ACC112 (cell line): ENCODE data around the gene SRSF2.
A peak's percentile ranks its signal among the peaks of the same experiment; 100 is the strongest.

ENCODE experiments used
- H2AFZ ChIP-seq: fragments of 200-600 bp; sonication (generic); one replicate; pipeline ENCODE4 v1.6.0; 2017; ENCODE audit warnings: antibody characterized with exemption, low read length; ENCODE audit not compliant: unreplicated experiment
- H3K27ac ChIP-seq: fragments of 200-600 bp; sonication (generic); 2 replicates; pipeline ENCODE4 v1.5.1; 2014; ENCODE audit warnings: low read depth, mild to moderate bottlenecking, antibody characterized with exemption, low read length, moderate library complexity
- H3K27me3 ChIP-seq: fragments of 200-600 bp; sonication (generic); 2 replicates; pipeline ENCODE4 v1.6.1; 2014; ENCODE audit warnings: mild to moderate bottlenecking, antibody characterized with exemption, low read length, moderate library complexity, mixed read lengths; ENCODE audit not compliant: insufficient read depth
- H3K36me3 ChIP-seq: fragments of 200-600 bp; sonication (generic); 2 replicates; pipeline ENCODE4 v1.6.1; 2016; ENCODE audit warnings: mild to moderate bottlenecking, antibody characterized with exemption, low read length, moderate library complexity, mixed read lengths; ENCODE audit not compliant: insufficient read depth
- H3K4me1 ChIP-seq: fragments of 200-600 bp; sonication (generic); one replicate; pipeline ENCODE4 v1.6.1; 2016; ENCODE audit warnings: low read length, mixed read lengths; ENCODE audit not compliant: insufficient read depth, unreplicated experiment, control insufficient read depth
- H3K4me3 ChIP-seq: fragments of 200-600 bp; sonication (generic); 2 replicates; pipeline ENCODE4 v1.5.1; 2014; ENCODE audit warnings: mild to moderate bottlenecking, low read depth, low read length
- H3K79me2 ChIP-seq: fragments of 200-600 bp; sonication (generic); one replicate; pipeline ENCODE4 v1.6.0; 2016; ENCODE audit warnings: low read length; ENCODE audit not compliant: control insufficient read depth, unreplicated experiment, insufficient read depth

The SRSF2 gene

DNA sequence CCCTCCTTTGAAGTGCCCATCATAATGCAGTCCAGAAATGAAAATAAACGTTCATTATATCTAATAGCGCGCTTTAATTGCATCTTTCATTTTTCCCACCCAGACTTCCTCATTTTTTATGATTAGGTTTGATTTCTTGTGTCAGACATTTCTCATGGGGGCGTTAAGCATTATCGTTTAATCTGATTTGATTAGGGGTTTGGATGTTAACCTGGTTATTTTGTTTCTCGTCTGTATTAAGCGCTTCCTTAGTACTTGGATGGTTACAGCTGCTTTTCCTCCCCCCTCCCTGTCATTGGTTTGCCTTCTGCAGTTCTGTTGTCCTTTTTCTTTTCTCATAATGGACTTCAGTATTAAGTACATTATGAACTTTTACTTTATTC is 1.3 kb upstream of the SRSF2 start:
- Histone ChIP-seq H2AFZ (peak overlapping the region; percentile 12), H3K27ac (peak overlapping the region; percentile 92), H3K36me3 (peaks cover 35% of the 10 kb centered on the region), H3K79me2 (peaks cover 64% of the 10 kb centered on the region), H3K27me3 (no peaks in the 10 kb centered on the region), H3K4me1 (peaks cover 19% of the 10 kb centered on the region), H3K4me3 (peak overlapping the region; percentile 87)

DNA sequence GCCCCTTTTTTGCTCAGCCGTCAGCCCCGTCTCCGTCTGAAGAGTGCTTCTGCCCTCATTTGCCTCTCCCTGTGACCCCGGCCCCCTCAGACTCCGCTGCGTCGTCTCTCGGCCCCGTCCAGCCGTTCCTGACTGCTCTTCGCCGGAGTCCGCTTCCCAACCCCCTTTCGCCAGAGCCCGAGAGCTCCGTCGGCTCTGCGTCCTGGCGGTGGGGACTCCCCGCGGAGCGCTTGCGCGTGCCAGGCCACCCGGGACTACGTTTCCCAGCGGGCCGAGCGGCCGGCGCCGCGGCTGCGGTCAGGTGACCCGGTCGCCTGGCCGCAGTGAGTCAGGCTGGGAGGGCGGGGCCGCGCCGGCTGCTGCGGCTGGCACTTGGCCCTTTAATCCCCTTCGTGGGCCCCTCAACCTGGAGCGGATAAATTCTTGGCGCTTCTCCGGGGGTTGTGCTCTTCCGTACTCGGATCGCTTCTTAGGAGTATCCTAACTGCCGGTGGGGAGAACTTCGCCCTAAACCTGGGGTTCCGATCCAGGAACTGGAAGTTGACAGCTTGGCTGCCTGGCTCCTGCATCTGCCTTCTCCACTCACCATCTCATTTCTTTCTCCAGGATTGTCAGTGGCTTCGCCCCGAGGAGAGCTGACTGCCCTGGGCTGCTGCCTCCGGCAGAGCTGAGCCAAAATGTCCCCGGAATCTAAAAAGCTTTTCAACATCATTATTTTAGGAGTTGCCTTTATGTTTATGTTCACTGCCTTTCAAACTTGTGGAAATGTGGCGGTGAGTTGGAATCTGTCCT is 741 bp upstream of the SRSF2 start, which contains the start of gene MFSD11:
Gene MFSD11 (plus strand): TSS at position 444 of the 792 bp plus-strand sequence. CDS start 234 bp downstream, at position 678.
- H3K27me3 ChIP-seq, result no peaks in the 10 kb centered on the region
- H3K4me1 ChIP-seq, result peaks cover 25% of the 10 kb centered on the region
- peaks cover 70% of the 10 kb centered on the region for H3K79me2 ChIP-seq
- peak within 1 kb of the TSS; percentile 87 for H3K4me3 ChIP-seq
- peaks cover 41% of the 10 kb centered on the region for H3K36me3 ChIP-seq
- H2AFZ ChIP-seq, result peak within 1 kb of the TSS; percentile 12
- H3K27ac ChIP-seq, result peak within 1 kb of the TSS; percentile 92

DNA sequence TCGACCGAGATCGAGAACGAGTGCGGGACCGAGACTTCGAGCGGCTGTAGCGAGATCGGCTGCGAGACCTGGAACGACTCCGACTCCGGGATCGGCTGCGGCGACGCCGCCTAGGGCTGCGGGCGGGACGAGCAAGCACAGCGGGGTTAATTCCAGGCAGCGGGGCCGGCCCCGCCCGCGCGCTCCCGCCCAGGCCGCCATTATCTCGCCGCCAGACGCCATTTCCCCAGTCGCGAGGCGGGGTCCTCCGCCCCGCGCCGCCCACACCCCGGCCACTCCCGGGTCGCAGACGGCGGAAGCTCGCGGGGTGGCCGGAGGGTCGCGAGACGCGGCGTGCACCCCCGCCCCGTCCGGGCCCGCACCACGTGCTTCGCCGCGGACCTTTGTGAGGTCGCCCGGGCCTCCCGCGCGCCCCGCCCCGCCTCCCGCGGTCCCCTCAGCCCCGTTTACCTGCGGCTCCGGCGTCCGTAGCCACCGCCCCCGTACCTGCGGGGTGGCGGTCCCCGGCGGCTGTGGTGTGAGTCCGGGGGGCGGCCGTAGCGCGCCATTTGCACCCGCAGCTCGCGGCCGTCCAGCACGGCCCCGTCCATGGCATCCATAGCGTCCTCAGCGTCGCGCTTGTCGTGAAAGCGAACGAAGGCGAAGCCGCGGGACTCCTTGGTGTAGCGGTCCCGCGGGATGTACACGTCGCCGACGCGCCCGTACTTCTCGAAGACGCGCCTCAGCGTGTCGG is 616 bp downstream of the SRSF2 start:
- H3K36me3 ChIP-seq, result peaks cover 43% of the 10 kb centered on the region
- H3K27me3 ChIP-seq, result no peaks in the 10 kb centered on the region
- H3K27ac ChIP-seq, result peak overlapping the region; percentile 77
- H3K4me3 ChIP-seq, result peak overlapping the region; percentile 87
- peaks cover 81% of the 10 kb centered on the region for H3K79me2 ChIP-seq
- no peak overlapping the region for H2AFZ ChIP-seq
- H3K4me1 ChIP-seq, result peaks cover 33% of the 10 kb centered on the region

DNA sequence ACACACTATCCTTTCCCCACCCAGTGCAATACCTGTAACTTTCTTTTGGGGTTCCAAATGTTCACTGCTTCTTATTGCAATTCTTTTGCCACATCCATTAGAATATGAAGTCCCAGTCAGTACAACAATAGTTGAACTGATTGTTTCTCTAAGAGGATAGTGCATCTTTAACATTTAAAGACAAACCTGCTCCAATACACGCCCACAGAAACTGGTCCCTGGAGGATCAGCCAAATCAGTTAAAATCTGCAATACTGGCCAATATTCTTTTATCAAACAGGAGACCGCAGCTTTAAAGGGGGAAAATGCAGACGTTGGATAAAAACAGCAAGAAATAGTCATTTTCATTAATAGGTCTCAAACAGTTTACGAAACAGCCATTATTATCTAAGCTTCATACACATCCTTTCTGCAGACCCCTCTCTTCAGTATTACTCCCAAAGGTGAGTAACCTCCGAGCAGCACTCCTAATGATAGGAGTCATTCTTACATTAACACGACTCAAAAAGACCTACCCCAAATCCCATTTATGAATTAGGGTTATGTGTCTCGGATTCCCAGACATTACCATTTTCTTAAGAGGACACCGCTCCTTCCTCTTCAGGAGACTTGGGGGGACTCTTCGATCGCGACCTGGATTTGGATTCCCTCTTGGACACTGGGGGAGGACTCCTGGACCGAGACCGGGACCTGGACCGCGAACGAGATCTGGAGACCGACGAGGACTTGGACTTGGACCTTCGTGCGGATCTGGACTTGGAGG is 1.4 kb downstream of the SRSF2 start:
- no peak overlapping the region for H2AFZ ChIP-seq
- peak overlapping the region; percentile 77 for H3K27ac ChIP-seq
- no peaks in the 10 kb centered on the region for H3K27me3 ChIP-seq
- peaks cover 44% of the 10 kb centered on the region for H3K36me3 ChIP-seq
- H3K79me2 ChIP-seq, result peaks cover 82% of the 10 kb centered on the region
- H3K4me1 ChIP-seq, result peaks cover 30% of the 10 kb centered on the region
- peak overlapping the region; percentile 87 for H3K4me3 ChIP-seq

DNA sequence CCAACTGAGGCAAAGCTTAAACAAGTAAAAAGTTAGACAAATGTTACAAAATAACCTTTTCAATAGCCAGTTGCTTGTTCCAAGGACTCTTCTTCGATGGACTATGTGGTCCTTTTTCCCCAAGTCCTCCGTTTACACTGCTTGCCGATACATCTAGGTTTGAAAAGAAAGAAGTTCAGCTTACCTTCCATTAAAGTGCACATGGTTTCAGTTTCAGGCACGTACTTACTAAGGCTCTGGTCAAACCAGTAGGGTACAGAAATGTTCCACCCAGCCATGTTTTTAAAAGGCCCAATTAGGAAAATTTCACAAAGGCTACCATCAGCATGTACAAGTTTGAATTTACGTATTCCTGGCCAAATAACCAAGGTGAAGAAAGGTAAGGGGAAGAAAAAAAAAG is 2.1 kb downstream of the SRSF2 start:
- Histone ChIP-seq H3K4me1 (peaks cover 24% of the 10 kb centered on the region), H2AFZ (no peak overlapping the region), H3K27me3 (no peaks in the 10 kb centered on the region), H3K36me3 (peaks cover 44% of the 10 kb centered on the region), H3K27ac (peak overlapping the region; percentile 77), H3K4me3 (peak overlapping the region; percentile 87), H3K79me2 (peaks cover 84% of the 10 kb centered on the region)

DNA sequence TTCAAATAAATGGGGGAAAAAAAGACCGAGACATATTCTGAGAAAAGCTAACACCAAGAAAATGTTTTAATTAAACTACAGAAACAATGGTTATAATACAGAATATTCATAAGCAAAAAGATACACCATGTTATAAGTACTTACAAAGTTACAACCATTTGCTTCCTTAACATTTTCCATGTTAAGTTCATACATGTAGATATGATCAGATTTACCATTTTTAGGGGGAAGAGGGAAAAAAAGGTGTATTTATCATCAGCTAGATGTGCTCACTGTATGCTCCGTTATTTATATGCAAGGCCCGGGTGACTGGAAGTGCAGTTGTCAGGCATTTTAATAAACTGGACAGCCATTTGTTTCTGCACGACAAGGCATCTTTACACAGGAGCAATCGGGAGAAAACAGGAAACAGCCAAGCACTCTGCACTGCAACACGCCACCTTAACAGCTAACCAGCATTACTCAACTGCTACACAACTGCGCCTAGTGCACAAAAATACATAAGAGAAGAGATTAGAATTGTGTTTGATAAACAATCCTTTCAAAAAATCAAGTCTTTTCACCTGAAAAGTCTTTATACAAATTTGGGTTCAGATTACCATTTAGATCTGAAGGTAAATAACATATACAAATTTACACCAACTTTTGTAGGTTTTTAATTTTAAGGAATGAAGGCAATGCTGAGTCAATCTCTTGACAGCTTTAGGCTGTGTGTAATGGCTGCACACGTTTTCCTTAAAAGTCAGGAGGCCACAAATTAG is 2.9 kb downstream of the SRSF2 start:
- peak overlapping the region; percentile 77 for H3K27ac ChIP-seq
- peaks cover 85% of the 10 kb centered on the region for H3K79me2 ChIP-seq
- peak overlapping the region; percentile 87 for H3K4me3 ChIP-seq
- no peak overlapping the region for H2AFZ ChIP-seq
- peaks cover 23% of the 10 kb centered on the region for H3K4me1 ChIP-seq
- peaks cover 46% of the 10 kb centered on the region for H3K36me3 ChIP-seq
- no peaks in the 10 kb centered on the region for H3K27me3 ChIP-seq

DNA sequence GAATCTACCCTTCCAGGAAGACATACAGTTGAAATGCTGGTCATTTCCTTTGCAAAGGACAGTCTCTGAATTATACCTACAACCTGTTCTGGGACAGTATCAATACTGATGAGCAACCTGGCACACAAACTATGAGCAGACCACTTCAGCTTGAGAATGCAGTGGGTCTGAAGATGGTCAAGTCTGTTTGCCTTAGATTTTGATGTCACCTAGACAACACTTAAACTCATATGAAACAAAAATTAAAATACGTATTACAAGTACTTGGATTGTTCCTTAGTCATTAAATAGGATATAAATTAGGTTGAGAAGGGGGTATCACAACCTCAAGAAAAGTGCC is 3.5 kb downstream of the SRSF2 start:
- Histone ChIP-seq H3K36me3 (peaks cover 47% of the 10 kb centered on the region), H2AFZ (no peak overlapping the region), H3K4me3 (peak overlapping the region; percentile 87), H3K27me3 (no peaks in the 10 kb centered on the region), H3K27ac (peak overlapping the region; percentile 77; the same call in 1 of the 2 replicates), H3K4me1 (peaks cover 25% of the 10 kb centered on the region), H3K79me2 (peaks cover 83% of the 10 kb centered on the region)

DNA sequence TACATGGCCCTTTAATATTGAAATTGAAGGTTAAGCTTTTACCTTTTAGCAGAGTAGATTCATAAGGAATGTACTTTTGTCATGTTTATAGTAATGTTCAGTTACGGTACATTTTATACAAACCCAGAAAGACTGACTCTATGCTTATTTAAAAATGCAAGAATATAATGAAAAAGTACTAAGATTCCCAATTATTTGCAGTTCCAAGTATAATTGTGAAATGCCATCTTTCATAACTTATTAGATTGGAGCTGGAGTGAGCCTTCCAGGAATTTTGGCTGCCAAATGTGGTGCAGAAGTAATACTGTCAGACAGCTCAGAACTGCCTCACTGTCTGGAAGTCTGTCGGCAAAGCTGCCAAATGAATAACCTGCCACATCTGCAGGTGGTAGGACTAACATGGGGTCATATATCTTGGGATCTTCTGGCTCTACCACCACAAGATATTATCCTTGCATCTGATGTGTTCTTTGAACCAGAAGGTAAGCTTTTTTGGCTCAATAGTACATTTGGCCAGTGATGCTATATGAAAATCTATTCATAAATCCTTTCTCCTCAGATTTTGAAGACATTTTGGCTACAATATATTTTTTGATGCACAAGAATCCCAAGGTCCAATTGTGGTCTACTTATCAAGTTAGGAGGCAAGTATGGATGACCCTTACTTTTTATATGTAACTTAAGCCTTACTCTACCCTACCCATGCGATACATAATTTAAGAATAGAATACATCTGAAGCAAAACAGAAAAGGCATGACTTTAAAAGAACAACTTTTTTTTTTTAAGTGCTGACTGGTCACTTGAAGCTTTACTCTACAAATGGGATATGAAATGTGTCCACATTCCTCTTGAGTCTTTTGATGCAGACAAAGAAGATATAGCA is 4.2 kb downstream of the SRSF2 start:
- peaks cover 25% of the 10 kb centered on the region for H3K4me1 ChIP-seq
- H3K4me3 ChIP-seq, result peak overlapping the region; percentile 87
- no peaks in the 10 kb centered on the region for H3K27me3 ChIP-seq
- H2AFZ ChIP-seq, result no peak overlapping the region
- peaks cover 47% of the 10 kb centered on the region for H3K36me3 ChIP-seq
- H3K27ac ChIP-seq, result peak overlapping the region; percentile 77; the same call in 1 of the 2 replicates
- H3K79me2 ChIP-seq, result peaks cover 83% of the 10 kb centered on the region
